Sigmoid colon (tissue), 7 donors: ENCODE results near the gene DEFB110. TPM values are rescaled to one million over a fixed set of nuclear protein-coding genes. Genes with fewer than 3 reads are reported as not detected.

ENCODE experiments used
- DNase-seq: peaks from one replicate; pipeline ENCODE4 v3.0.0-alpha.2; 2019
- H3K27ac ChIP-seq, 4 donors: fragments of 200-600 bp; sonication (generic); one replicate each; pipeline ENCODE4 v1.5.1; 2016 to 2019; ENCODE audit warnings: mild to moderate bottlenecking in 1 of 4
- H3K27me3 ChIP-seq, 3 donors: fragments of 200-600 bp; sonication (generic); one replicate each; pipeline ENCODE4 v1.5.1; 2019; ENCODE audit warnings: mild to moderate bottlenecking in 1 of 3
- H3K36me3 ChIP-seq, 4 donors: fragments of 200-600 bp; sonication (generic); one replicate each; pipeline ENCODE4 v1.5.1; 2016 to 2019
- H3K4me1 ChIP-seq, 4 donors: fragments of 200-600 bp; sonication (generic); one replicate each; pipeline ENCODE4 v1.5.1; 2017 to 2019
- H3K4me3 ChIP-seq, 4 donors: fragments of 200-600 bp; sonication (generic); one replicate each; pipeline ENCODE4 v1.5.1; 2017 to 2019; ENCODE audit warnings: mild to moderate bottlenecking in 2 of 4, moderate library complexity in 1 of 4
- H3K9me3 ChIP-seq, 4 donors: fragments of 200-600 bp in 3 of 4; sonication (generic) in 3 of 4; one replicate each; pipeline versions ENCODE4 v1.5.1 to v1.6.1; 2013 to 2019
- CTCF ChIP-seq, 4 experiments: fragments of 450-650 bp in 3 of 4; fragments of 200-600 bp in 1 of 4; IDR thresholded peaks; one replicate each; pipeline ENCODE4 v1.5.1; 2016 to 2019; ENCODE audit warnings: antibody characterized with exemption in 4 of 4, mild to moderate bottlenecking in 3 of 4, moderate library complexity in 2 of 4
- EP300 ChIP-seq, 4 donors: sonication (generic); formaldehyde crosslinking; IDR thresholded peaks; one replicate each; pipeline ENCODE4 v1.6.1; 2017; ENCODE audit warnings: antibody characterized with exemption in 4 of 4
- POLR2A ChIP-seq, 2 donors: fragments of 450-650 bp; IDR thresholded peaks; one replicate each; pipeline ENCODE4 v1.6.1; 2016; ENCODE audit warnings: antibody characterized with exemption in 2 of 2, mild to moderate bottlenecking in 2 of 2, moderate library complexity in 2 of 2
- POLR2AphosphoS5 ChIP-seq, 4 donors: sonication (generic); formaldehyde crosslinking; IDR thresholded peaks; one replicate each; pipeline ENCODE4 v1.6.1; 2017; ENCODE audit warnings: antibody characterized with exemption in 4 of 4
- WGBS, 2 donors: extraction: QIAGEN DNeasy Blood & Tissue Kit; methylation state at CpG; one replicate each; pipeline ENCODE4 v1.1.7; 2013; 5-methylcytosine and 5-hydroxymethylcytosine counted together
- intact Hi-C: fragments of 100-400 bp; cut with DNase I; formaldehyde crosslinking; loops from one replicate; pipeline ENCODE4 v1.15.1; 2023
- polyA plus RNA-seq, 3 donors: library from polyadenylated mRNA; stranded (reverse); fragments of 200-250 nt; gene quantifications; one replicate each; pipeline ENCODE4 v1.2.3, GENCODE V29; 2013
- total RNA-seq, 4 donors: library from RNA; depleted of rRNA; stranded (reverse); fragments of >200 nt; gene quantifications; one replicate each; pipeline ENCODE4 v1.1.0, GENCODE V29; 2016
- donor health status: healthy with polysubstance abuse.
- donor health status: Bipolar disorder and iron deficiency.
- donor health status: healthy.

Gene DEFB110
- total RNA-seq = not detected
- polyA plus RNA-seq = not detected

GRCh38 chr6:50021894-50022293 is at the start of gene DEFB110:
TSS of gene DEFB110 (minus strand) at chr6:50021994. CDS start at chr6:50021935, 59 bp downstream.
- Histone ChIP-seq H3K4me1 (no peaks in the 10 kb centered on the region), H3K9me3 (no peaks in the 10 kb centered on the region), H3K4me3 (no peak within 1 kb of the TSS), H3K27ac (no peak within 1 kb of the TSS), H3K36me3 (no peaks in the 10 kb centered on the region), H3K27me3 (no peaks in the 10 kb centered on the region)
- intact Hi-C loops = no loop called here
- TF ChIP-seq CTCF (IDR thresholded peaks at IDR 0.05) = no peak
- no peak for TF ChIP-seq POLR2A (IDR thresholded peaks at IDR 0.05)
- TF ChIP-seq POLR2AphosphoS5 (IDR thresholded peaks at IDR 0.05) = no peak
- no peak for TF ChIP-seq EP300 (IDR thresholded peaks at IDR 0.05)
- no peak for DNase-seq

- no peak for TF ChIP-seq POLR2A (IDR thresholded peaks at IDR 0.05)
- no peak for TF ChIP-seq EP300 (IDR thresholded peaks at IDR 0.05)
- TF ChIP-seq POLR2AphosphoS5 (IDR thresholded peaks at IDR 0.05) = no peak
- TF ChIP-seq CTCF (IDR thresholded peaks at IDR 0.05) = no peak
- intact Hi-C loops = no loop called here
- Histone ChIP-seq H3K36me3 (no peaks in the 10 kb centered on the region), H3K4me1 (no peaks in the 10 kb centered on the region), H3K4me3 (no peak overlapping the region), H3K27me3 (no peaks in the 10 kb centered on the region), H3K9me3 (no peaks in the 10 kb centered on the region), H3K27ac (no peak overlapping the region)
- DNase-seq = no peak
- 85 to 86% methylated on average over 2 of the region's 2 CpGs for WGBS, 2 donors
Observed at GRCh38 chr6:50070101-50070500, 48.3 kb upstream of the DEFB110 start.

- no peaks in the 10 kb centered on the region for H3K9me3 ChIP-seq
- DNase-seq = no peak
- H3K4me3 ChIP-seq = no peak overlapping the region
- TF ChIP-seq POLR2A (IDR thresholded peaks at IDR 0.05) (no peak), CTCF (IDR thresholded peaks at IDR 0.05) (no peak), POLR2AphosphoS5 (IDR thresholded peaks at IDR 0.05) (no peak), EP300 (IDR thresholded peaks at IDR 0.05) (no peak)
- H3K27ac ChIP-seq = no peak overlapping the region
- no peaks in the 10 kb centered on the region for H3K27me3 ChIP-seq
- 8 to 10% methylated on average over 2 of the region's 2 CpGs for WGBS, 2 donors
- no peaks in the 10 kb centered on the region for H3K4me1 ChIP-seq
- no peaks in the 10 kb centered on the region for H3K36me3 ChIP-seq
- intact Hi-C loops = no loop called here
Observed at GRCh38 chr6:50062051-50062450, 40.3 kb upstream of the DEFB110 start.

GRCh38 chr6:50056242-50056641 is 34.4 kb upstream of the DEFB110 start:
- intact Hi-C loops = no loop called here
- Histone ChIP-seq H3K9me3 (no peaks in the 10 kb centered on the region), H3K4me3 (no peak overlapping the region), H3K36me3 (no peaks in the 10 kb centered on the region), H3K27me3 (no peaks in the 10 kb centered on the region), H3K27ac (no peak overlapping the region), H3K4me1 (no peaks in the 10 kb centered on the region)
- no peak for TF ChIP-seq EP300 (IDR thresholded peaks at IDR 0.05)
- no peak for TF ChIP-seq POLR2AphosphoS5 (IDR thresholded peaks at IDR 0.05)
- no peak for TF ChIP-seq CTCF (IDR thresholded peaks at IDR 0.05)
- no peak for TF ChIP-seq POLR2A (IDR thresholded peaks at IDR 0.05)
- 70 to 84% methylated on average over 1 of the region's 1 CpG for WGBS, 2 donors
- DNase-seq = no peak

- Histone ChIP-seq H3K27me3 (no peaks in the 10 kb centered on the region), H3K4me3 (no peak within 1 kb of the TSS), H3K4me1 (no peaks in the 10 kb centered on the region), H3K27ac (no peak within 1 kb of the TSS), H3K36me3 (no peaks in the 10 kb centered on the region), H3K9me3 (no peaks in the 10 kb centered on the region)
- WGBS, 2 donors = 64 to 77% methylated on average over 1 of the region's 1 CpG
- intact Hi-C loops = no loop called here
- no peak for TF ChIP-seq POLR2A (IDR thresholded peaks at IDR 0.05)
- TF ChIP-seq CTCF (IDR thresholded peaks at IDR 0.05) = no peak
- TF ChIP-seq EP300 (IDR thresholded peaks at IDR 0.05) = no peak
- TF ChIP-seq POLR2AphosphoS5 (IDR thresholded peaks at IDR 0.05) = no peak
- DNase-seq = no peak
Observed at GRCh38 chr6:50049829-50050228, 28.0 kb upstream of the DEFB110 start, which contains the start of gene DEFB112. TSS of gene DEFB112 (minus strand) at chr6:50049929. CDS start at chr6:50049869, 60 bp downstream.
